HG02938 (cell line): ENCODE results near the gene MZT2B.
A peak's percentile ranks its signal among the peaks of the same experiment; 100 is the strongest.
"Not testable (repeated sequence)": the region's sequence is repeated elsewhere in the genome, so short reads cannot be mapped to it uniquely, and the experiment has no call there.

Source experiments
- ATAC-seq: cut with Tn5 transposase; IDR thresholded peaks from one replicate; pipeline ENCODE4 v1.9.1; 2021; ENCODE audit warnings: mild to moderate bottlenecking, moderate library complexity; ENCODE audit not compliant: unreplicated experiment

Gene MZT2B

GRCh38 chr2:130152136-130152815, 29.8 kb upstream of the MZT2B start:
- not testable (repeated sequence) for ATAC-seq

GRCh38 chr2:130152816-130153595, 29.1 kb upstream of the MZT2B start:
- ATAC-seq, result no peak

- not testable (repeated sequence) for ATAC-seq
These were observed 28.2 kb upstream of the MZT2B start for GRCh38 chr2:130153721-130154422.

- ATAC-seq, result not testable (repeated sequence)
These were observed 27.7 kb upstream of the MZT2B start for GRCh38 chr2:130154423-130154770.

- no peak for ATAC-seq
These were observed 27.0 kb upstream of the MZT2B start for GRCh38 chr2:130154773-130155765.

- not testable (repeated sequence) for ATAC-seq
These were observed 26.0 kb upstream of the MZT2B start for GRCh38 chr2:130155956-130156623.

- no peak for ATAC-seq
These were observed 25.4 kb upstream of the MZT2B start for GRCh38 chr2:130156624-130157004.

- peak; percentile 26 for ATAC-seq
These were observed 24.7 kb upstream of the MZT2B start for GRCh38 chr2:130157354-130157753.

GRCh38 chr2:130157825-130158514, 24.1 kb upstream of the MZT2B start:
- peak; percentile 84 for ATAC-seq

- ATAC-seq, result no peak
These were observed 23.4 kb upstream of the MZT2B start for GRCh38 chr2:130158631-130159030.

GRCh38 chr2:130159376-130159775, 22.7 kb upstream of the MZT2B start:
- ATAC-seq, result not testable (repeated sequence)

- no peak for ATAC-seq
These were observed 21.9 kb upstream of the MZT2B start for GRCh38 chr2:130160131-130160530.

- not testable (repeated sequence) for ATAC-seq
These were observed 21.0 kb upstream of the MZT2B start for GRCh38 chr2:130160838-130161705.

GRCh38 chr2:130162486-130162885, 19.6 kb upstream of the MZT2B start:
- not testable (repeated sequence) for ATAC-seq

- ATAC-seq, result no peak
These were observed 19.1 kb upstream of the MZT2B start for GRCh38 chr2:130162968-130163367.

- ATAC-seq, result no peak
These were observed 16.6 kb upstream of the MZT2B start for GRCh38 chr2:130165293-130166016.

- not testable (repeated sequence) for ATAC-seq
These were observed 15.5 kb upstream of the MZT2B start for GRCh38 chr2:130166611-130167010.

- not testable (repeated sequence) for ATAC-seq
These were observed 12.9 kb upstream of the MZT2B start for GRCh38 chr2:130169163-130169562.
